ENCODE measurements around the gene PDE4B.

The PDE4B gene

GRCh38 chr1:66285618-66286270 lies 493.0 kb downstream of the PDE4B start:
- DNase-seq (ENCODE audit: low spot score) = no peak

- DNase-seq (ENCODE audit: low spot score) = no peak
These were observed 493.6 kb downstream of the PDE4B start for GRCh38 chr1:66286307-66286706.

- DNase-seq (ENCODE audit: low spot score) = peak; percentile 51
These were observed 495.4 kb downstream of the PDE4B start for GRCh38 chr1:66288048-66288447.

GRCh38 chr1:66290761-66291530 lies 498.3 kb downstream of the PDE4B start:
- no peak for DNase-seq (ENCODE audit: low spot score)

- DNase-seq (ENCODE audit: low spot score) = no peak
These were observed 498.8 kb downstream of the PDE4B start for GRCh38 chr1:66291531-66291864.

GRCh38 chr1:66292305-66292704 lies 499.6 kb downstream of the PDE4B start:
- DNase-seq (ENCODE audit: low spot score) = no peak

GRCh38 chr1:66292944-66293343 lies 500.2 kb downstream of the PDE4B start:
- no peak for DNase-seq (ENCODE audit: low spot score)

GRCh38 chr1:66294707-66295370 lies 502.1 kb downstream of the PDE4B start:
- peak; percentile 24 for DNase-seq (ENCODE audit: low spot score)

GRCh38 chr1:66295803-66296202 lies 503.1 kb downstream of the PDE4B start:
- DNase-seq (ENCODE audit: low spot score) = no peak

GRCh38 chr1:66296370-66296769 lies 503.7 kb downstream of the PDE4B start:
- DNase-seq (ENCODE audit: low spot score) = no peak

GRCh38 chr1:66296951-66297350 lies 504.3 kb downstream of the PDE4B start:
- no peak for DNase-seq (ENCODE audit: low spot score)

GRCh38 chr1:66298464-66298863 lies 505.8 kb downstream of the PDE4B start:
- no peak for DNase-seq (ENCODE audit: low spot score)

GRCh38 chr1:66300280-66300971 lies 507.7 kb downstream of the PDE4B start:
- no peak for DNase-seq (ENCODE audit: low spot score)

GRCh38 chr1:66300972-66301451 lies 508.3 kb downstream of the PDE4B start:
- peak; percentile 65 for DNase-seq (ENCODE audit: low spot score)

- no peak for DNase-seq (ENCODE audit: low spot score)
These were observed 509.6 kb downstream of the PDE4B start for GRCh38 chr1:66302184-66302742.

- DNase-seq (ENCODE audit: low spot score) = peak; percentile 44
These were observed 510.1 kb downstream of the PDE4B start for GRCh38 chr1:66302815-66303214.

- DNase-seq (ENCODE audit: low spot score) = no peak
These were observed 511.0 kb downstream of the PDE4B start for GRCh38 chr1:66303646-66304045.

- no peak for DNase-seq (ENCODE audit: low spot score)
These were observed 511.4 kb downstream of the PDE4B start for GRCh38 chr1:66304128-66304527.

GRCh38 chr1:66305927-66306326 lies 513.2 kb downstream of the PDE4B start:
- DNase-seq (ENCODE audit: low spot score) = no peak

- no peak for DNase-seq (ENCODE audit: low spot score)
These were observed 516.5 kb downstream of the PDE4B start for GRCh38 chr1:66309006-66309741.

- DNase-seq (ENCODE audit: low spot score) = no peak
These were observed 518.4 kb downstream of the PDE4B start for GRCh38 chr1:66311092-66311491.

Data from CD4-positive, alpha-beta T cell treated with Interleukin-2 at 100 ng/mL for 4 hours (primary cell).